IMR-90 (cell line): Measurements from ENCODE around the gene PNMA8A.

ENCODE experiments used
- BHLHE40 ChIP-seq: fragments of 150-350 bp; IDR thresholded peaks from 2 replicates; pipeline ENCODE4 v1.6.1; 2016; ENCODE audit warnings: mild to moderate bottlenecking, low read depth, low read length
- CTCF ChIP-seq: conservative IDR thresholded peaks from 2 replicates; pipeline ENCODE4 v1.5.1; 2012; ENCODE audit warnings: mild to moderate bottlenecking, low read depth, low read length, improper control_type of control experiment
- MAZ ChIP-seq: IDR thresholded peaks from 2 replicates; pipeline ENCODE4 v1.6.1; 2012; ENCODE audit warnings: low read depth, mild to moderate bottlenecking, low read length, improper control_type of control experiment, moderate library complexity, borderline replicate concordance
- MXI1 ChIP-seq: IDR thresholded peaks from 2 replicates; pipeline ENCODE4 v1.6.1; 2012; ENCODE audit warnings: low read depth, mild to moderate bottlenecking, low read length, moderate library complexity, borderline replicate concordance
- POLR2A ChIP-seq: IDR thresholded peaks from 2 replicates; pipeline ENCODE4 v1.6.1; 2012; ENCODE audit warnings: mild to moderate bottlenecking, low read depth, low read length
- RAD21 ChIP-seq: IDR thresholded peaks from 2 replicates; pipeline ENCODE4 v1.6.1; 2012; ENCODE audit warnings: low read length, improper control_type of control experiment
- RCOR1 ChIP-seq: IDR thresholded peaks from 2 replicates; pipeline ENCODE4 v1.6.1; 2012; ENCODE audit warnings: mild to moderate bottlenecking, low read length, improper control_type of control experiment; ENCODE audit not compliant: insufficient replicate concordance
- RFX5 ChIP-seq: IDR thresholded peaks from 2 replicates; pipeline ENCODE4 v1.8.0; 2012; ENCODE audit warnings: low read depth, mild to moderate bottlenecking, low read length, moderate library complexity
- SMC3 ChIP-seq: fragments of 150-350 bp; IDR thresholded peaks from 2 replicates; pipeline ENCODE4 v1.6.1; 2016; ENCODE audit warnings: low read depth, mild to moderate bottlenecking, antibody characterized with exemption, low read length, moderate library complexity
- USF2 ChIP-seq: fragments of 150-350 bp; IDR thresholded peaks from 2 replicates; pipeline ENCODE4 v1.6.1; 2017; ENCODE audit warnings: mild to moderate bottlenecking, antibody characterized with exemption, low read length, low read depth

GRCh38 chr19:46423188-46423587, 48.2 kb downstream of the PNMA8A start:
- no peak for TF ChIP-seq CTCF
- TF ChIP-seq MAZ, result no peak
- no peak for TF ChIP-seq RAD21
- no peak for TF ChIP-seq POLR2A
- no peak for TF ChIP-seq MXI1
- TF ChIP-seq RCOR1, result no peak
- no peak for TF ChIP-seq USF2
- no peak for TF ChIP-seq BHLHE40
- TF ChIP-seq SMC3, result no peak
- TF ChIP-seq RFX5, result no peak
